GM19468 (cell line): Measurements from ENCODE around the gene LSP1.

Source experiments
- ATAC-seq: cut with Tn5 transposase; IDR thresholded peaks from one replicate; pipeline ENCODE4 v1.9.1; 2021; ENCODE audit warnings: mild to moderate bottlenecking, moderate library complexity, moderate number of reproducible peaks; ENCODE audit not compliant: unreplicated experiment; ENCODE audit errors: extremely low read depth

LSP1 gene

GRCh38 chr11:1824221-1825038 is 28.5 kb upstream of the LSP1 start:
- ATAC-seq = no peak

- no peak for ATAC-seq
Measured at GRCh38 chr11:1825039-1825740, 27.7 kb upstream of the LSP1 start.

GRCh38 chr11:1825785-1826451 is 27.0 kb upstream of the LSP1 start:
- no peak for ATAC-seq

- no peak for ATAC-seq
Measured at GRCh38 chr11:1826552-1827094, 26.3 kb upstream of the LSP1 start.

- ATAC-seq = no peak
Measured at GRCh38 chr11:1827095-1827813, 25.6 kb upstream of the LSP1 start.

GRCh38 chr11:1827931-1828330 is 25.0 kb upstream of the LSP1 start:
- ATAC-seq = no peak

GRCh38 chr11:1828542-1828941 is 24.3 kb upstream of the LSP1 start:
- no peak for ATAC-seq

- no peak for ATAC-seq
Measured at GRCh38 chr11:1829039-1829820, 23.7 kb upstream of the LSP1 start.

GRCh38 chr11:1830004-1830321 is 22.9 kb upstream of the LSP1 start:
- ATAC-seq = no peak

- ATAC-seq = no peak
Measured at GRCh38 chr11:1830322-1831223, 22.3 kb upstream of the LSP1 start.

- ATAC-seq = no peak
Measured at GRCh38 chr11:1831338-1832210, 21.3 kb upstream of the LSP1 start.

- no peak for ATAC-seq
Measured at GRCh38 chr11:1832211-1832919, 20.5 kb upstream of the LSP1 start.

GRCh38 chr11:1832920-1833295 is 20.0 kb upstream of the LSP1 start:
- no peak for ATAC-seq

GRCh38 chr11:1834062-1834610 is 18.7 kb upstream of the LSP1 start:
- ATAC-seq = no peak

- no peak for ATAC-seq
Measured at GRCh38 chr11:1834779-1835670, 17.9 kb upstream of the LSP1 start, which contains the start of gene SYT8. TSS of gene SYT8 (plus strand) at chr11:1834990. CDS start at chr11:1835106, 116 bp downstream.

GRCh38 chr11:1835671-1836010 is 17.2 kb upstream of the LSP1 start:
- no peak for ATAC-seq
